GM21423 (cell line): ENCODE measurements around the gene KLK11.

Source experiments
- ATAC-seq: cut with Tn5 transposase; IDR thresholded peaks from one replicate; pipeline ENCODE4 v1.9.1; 2021; ENCODE audit warnings: mild to moderate bottlenecking, moderate library complexity; ENCODE audit not compliant: unreplicated experiment

KLK11 gene

GRCh38 chr19:51029718-51030117, 3.3 kb upstream of the KLK11 start:
- ATAC-seq, result no peak

- no peak for ATAC-seq
Observed at GRCh38 chr19:51027873-51028272, 1.5 kb upstream of the KLK11 start.

- ATAC-seq, result no peak
Observed at GRCh38 chr19:51027126-51027806, 850 bp upstream of the KLK11 start.

GRCh38 chr19:51025809-51026553, 435 bp downstream of the KLK11 start:
- ATAC-seq, result no peak

- no peak for ATAC-seq
Observed at GRCh38 chr19:51025401-51025800, 1.0 kb downstream of the KLK11 start.

- no peak for ATAC-seq
Observed at GRCh38 chr19:51024924-51025323, 1.5 kb downstream of the KLK11 start.

GRCh38 chr19:51023946-51024345, 2.5 kb downstream of the KLK11 start:
- ATAC-seq, result no peak

GRCh38 chr19:51022526-51022925, 3.9 kb downstream of the KLK11 start:
- ATAC-seq, result no peak

GRCh38 chr19:51020988-51021651, 5.3 kb downstream of the KLK11 start:
- ATAC-seq, result no peak

- ATAC-seq, result no peak
Observed at GRCh38 chr19:51019544-51019925, 6.9 kb downstream of the KLK11 start, which contains the start of gene KLK10. KLK10 (minus strand) TSS chr19:51019709; CDS start chr19:51019130, 579 bp downstream.

- ATAC-seq, result no peak
Observed at GRCh38 chr19:51018745-51019543, 7.5 kb downstream of the KLK11 start.

- ATAC-seq, result no peak
Observed at GRCh38 chr19:51016798-51017683, 9.4 kb downstream of the KLK11 start.

- ATAC-seq, result no peak
Observed at GRCh38 chr19:51015691-51016267, 10.6 kb downstream of the KLK11 start.

- no peak for ATAC-seq
Observed at GRCh38 chr19:51014242-51014641, 12.2 kb downstream of the KLK11 start.

GRCh38 chr19:51012661-51013190, 13.7 kb downstream of the KLK11 start:
- no peak for ATAC-seq

GRCh38 chr19:51010066-51010795, 16.2 kb downstream of the KLK11 start:
- no peak for ATAC-seq

GRCh38 chr19:51009061-51009891, 17.1 kb downstream of the KLK11 start:
- no peak for ATAC-seq

GRCh38 chr19:51007488-51007887, 18.9 kb downstream of the KLK11 start:
- no peak for ATAC-seq
